Breast epithelium (tissue), 4 donors: ENCODE measurements around the gene SERPINA5. TPM values are rescaled to one million over a fixed set of nuclear protein-coding genes. Genes with fewer than 3 reads are reported as not detected.

Experiments
- DNase-seq, 2 donors: peaks; one replicate each; pipeline ENCODE4 v3.0.0-alpha.2; 2019; ENCODE audit warnings: low spot score in 2 of 2
- H3K27ac ChIP-seq, 2 donors: fragments of 200-600 bp; sonication (generic) in 1 of 2; one replicate each; pipeline ENCODE4 v1.5.1; 2016 to 2019; ENCODE audit warnings: mild to moderate bottlenecking in 1 of 2
- H3K27me3 ChIP-seq, 2 donors: fragments of 200-600 bp; sonication (generic) in 1 of 2; one replicate each; pipeline versions ENCODE4 v1.5.1 to v1.6.0; 2017 to 2019; ENCODE audit warnings: control low read depth in 1 of 2, mild to moderate bottlenecking in 1 of 2
- H3K36me3 ChIP-seq: fragments of 200-600 bp; one replicate; pipeline ENCODE4 v1.5.1; 2019
- H3K4me1 ChIP-seq, 2 donors: fragments of 200-600 bp; sonication (generic); one replicate each; pipeline ENCODE4 v1.5.1; 2016 to 2019; ENCODE audit warnings: control low read depth in 1 of 2
- H3K4me3 ChIP-seq, 3 donors: fragments of 200-600 bp; sonication (generic); 1 replicate in 2 of 3; 2 replicates in 1 of 3; pipeline ENCODE4 v1.5.1; 2016 to 2019; ENCODE audit warnings: mild to moderate bottlenecking in 3 of 3, moderate library complexity in 2 of 3
- H3K9me3 ChIP-seq, 2 donors: fragments of 200-600 bp; sonication (generic) in 1 of 2; one replicate each; pipeline ENCODE4 v1.5.1; 2016 to 2019; ENCODE audit warnings: control low read depth in 1 of 2
- POLR2A ChIP-seq: fragments of 450-650 bp; IDR thresholded peaks from one replicate; pipeline ENCODE4 v1.6.1; 2016; ENCODE audit warnings: antibody characterized with exemption, mild to moderate bottlenecking, moderate library complexity
- POLR2AphosphoS5 ChIP-seq, 3 donors: sonication (generic); formaldehyde crosslinking; IDR thresholded peaks; one replicate each; pipeline ENCODE4 v1.6.1; 2017; ENCODE audit warnings: antibody characterized with exemption in 3 of 3
- intact Hi-C: fragments of 100-400 bp; cut with DNase I; formaldehyde crosslinking; loops from one replicate; pipeline ENCODE4 v1.15.1; 2023; ENCODE audit warnings: low total_unique reads
- total RNA-seq, 3 donors: library from RNA; depleted of rRNA; stranded (reverse); fragments of >200 nt; gene quantifications; one replicate each; pipeline ENCODE4 v1.1.0, GENCODE V29; 2016
- TF ChIP-seq, protein P1 (sequence below), 3 donors: fragments of 450-650 bp; IDR thresholded peaks; one replicate each; pipeline ENCODE4 v1.5.1; 2016 to 2017; ENCODE audit warnings: antibody characterized with exemption in 3 of 3, mild to moderate bottlenecking in 3 of 3, moderate library complexity in 3 of 3

SERPINA5 gene
- total RNA-seq, 3 donors from 2014 or later: 4.3 to 32.9 (median 20.6) TPM

DNA sequence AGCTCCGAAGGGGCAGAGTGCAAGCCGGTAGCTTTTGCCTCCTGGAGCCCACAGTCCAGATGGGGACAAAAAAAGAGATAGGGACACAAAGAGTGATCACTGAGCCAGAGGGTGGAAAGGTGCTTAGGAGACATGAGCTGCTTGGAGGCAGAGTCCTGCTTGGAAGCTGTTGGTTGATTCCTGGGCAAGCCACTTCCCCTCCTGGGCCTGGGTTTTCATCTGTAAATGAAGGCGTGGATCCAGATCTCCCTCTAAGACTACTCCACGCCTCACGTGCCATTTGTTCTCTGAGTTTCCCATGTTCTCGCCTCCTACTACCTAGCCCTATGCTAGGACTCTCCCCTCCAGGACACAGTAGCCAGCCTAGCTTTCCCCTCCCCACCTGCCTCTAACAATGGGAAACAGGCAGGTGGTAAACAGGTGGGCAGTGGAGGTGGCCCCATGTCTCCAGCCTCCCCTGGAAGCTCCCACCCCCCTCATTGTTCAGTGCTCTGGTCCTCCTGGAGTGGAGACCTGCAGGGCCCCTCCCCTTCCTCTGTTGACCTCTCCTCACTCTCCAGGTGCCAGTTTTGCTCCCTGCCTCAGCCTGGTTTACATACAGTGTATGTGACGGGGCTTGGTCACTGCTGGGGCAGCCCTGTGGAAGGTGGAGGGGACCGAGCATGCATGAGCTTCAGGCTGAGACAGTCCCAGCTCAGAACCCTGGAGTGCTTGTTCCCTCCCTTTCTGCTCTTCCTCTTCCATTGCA is 34.8 kb downstream of the SERPINA5 start:
- Histone ChIP-seq H3K9me3 (peaks cover 24 to 26% of the 10 kb centered on the region in 2 donors), H3K27me3 (no peaks in the 10 kb centered on the region), H3K27ac (peak overlapping the region in 1 of 2 donors; percentile 10), H3K36me3 (no peaks in the 10 kb centered on the region), H3K4me1 (no peaks in the 10 kb centered on the region), H3K4me3 (peak overlapping the region in 2 of 3 donors; percentile 49 to 64)
- no peak for DNase-seq
- intact Hi-C loops: no loop called here
- TF ChIP-seq POLR2A: no peak
- TF ChIP-seq, protein P1, sequence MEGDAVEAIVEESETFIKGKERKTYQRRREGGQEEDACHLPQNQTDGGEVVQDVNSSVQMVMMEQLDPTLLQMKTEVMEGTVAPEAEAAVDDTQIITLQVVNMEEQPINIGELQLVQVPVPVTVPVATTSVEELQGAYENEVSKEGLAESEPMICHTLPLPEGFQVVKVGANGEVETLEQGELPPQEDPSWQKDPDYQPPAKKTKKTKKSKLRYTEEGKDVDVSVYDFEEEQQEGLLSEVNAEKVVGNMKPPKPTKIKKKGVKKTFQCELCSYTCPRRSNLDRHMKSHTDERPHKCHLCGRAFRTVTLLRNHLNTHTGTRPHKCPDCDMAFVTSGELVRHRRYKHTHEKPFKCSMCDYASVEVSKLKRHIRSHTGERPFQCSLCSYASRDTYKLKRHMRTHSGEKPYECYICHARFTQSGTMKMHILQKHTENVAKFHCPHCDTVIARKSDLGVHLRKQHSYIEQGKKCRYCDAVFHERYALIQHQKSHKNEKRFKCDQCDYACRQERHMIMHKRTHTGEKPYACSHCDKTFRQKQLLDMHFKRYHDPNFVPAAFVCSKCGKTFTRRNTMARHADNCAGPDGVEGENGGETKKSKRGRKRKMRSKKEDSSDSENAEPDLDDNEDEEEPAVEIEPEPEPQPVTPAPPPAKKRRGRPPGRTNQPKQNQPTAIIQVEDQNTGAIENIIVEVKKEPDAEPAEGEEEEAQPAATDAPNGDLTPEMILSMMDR (IDR thresholded peaks at IDR 0.05): no peak
- no peak for TF ChIP-seq POLR2AphosphoS5 (IDR thresholded peaks at IDR 0.05)

DNA sequence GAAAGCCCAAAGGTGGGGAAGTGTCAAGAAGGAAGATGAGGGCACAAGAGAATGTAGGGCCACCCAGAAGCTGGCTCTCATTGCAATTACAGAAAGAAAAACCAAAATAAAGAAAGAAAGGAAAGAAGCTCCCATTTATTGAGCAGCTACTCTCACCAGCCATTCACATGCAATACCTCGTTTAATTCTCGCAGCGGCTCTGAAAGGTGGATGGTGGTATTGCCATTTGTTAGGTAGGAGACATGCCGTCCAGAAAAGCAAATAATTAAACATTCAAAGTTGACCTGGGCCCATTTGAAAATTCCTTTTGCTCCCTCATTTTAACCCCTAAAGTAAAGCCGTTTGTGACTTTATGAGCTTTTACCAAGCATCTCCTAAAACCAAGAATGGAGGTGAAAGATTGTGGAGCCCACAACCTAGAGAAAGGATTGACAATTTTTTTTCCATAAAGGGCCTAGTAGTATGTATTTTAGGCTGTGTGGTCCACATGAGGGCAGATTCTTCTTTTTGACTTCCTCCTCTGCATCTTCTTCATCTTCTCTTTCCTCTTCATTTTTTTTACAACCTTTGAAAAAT is 36.2 kb downstream of the SERPINA5 start:
- Histone ChIP-seq H3K9me3 (peaks cover 24 to 26% of the 10 kb centered on the region in 2 donors), H3K4me3 (peak overlapping the region in 1 of 3 donors; percentile 64), H3K27ac (no peak overlapping the region), H3K36me3 (no peaks in the 10 kb centered on the region), H3K4me1 (no peaks in the 10 kb centered on the region), H3K27me3 (no peaks in the 10 kb centered on the region)
- intact Hi-C loops: no loop called here
- DNase-seq: no peak
- TF ChIP-seq POLR2AphosphoS5 (IDR thresholded peaks at IDR 0.05) (no peak), POLR2A (no peak)
- TF ChIP-seq, protein P1 (IDR thresholded peaks at IDR 0.05): no peak

DNA sequence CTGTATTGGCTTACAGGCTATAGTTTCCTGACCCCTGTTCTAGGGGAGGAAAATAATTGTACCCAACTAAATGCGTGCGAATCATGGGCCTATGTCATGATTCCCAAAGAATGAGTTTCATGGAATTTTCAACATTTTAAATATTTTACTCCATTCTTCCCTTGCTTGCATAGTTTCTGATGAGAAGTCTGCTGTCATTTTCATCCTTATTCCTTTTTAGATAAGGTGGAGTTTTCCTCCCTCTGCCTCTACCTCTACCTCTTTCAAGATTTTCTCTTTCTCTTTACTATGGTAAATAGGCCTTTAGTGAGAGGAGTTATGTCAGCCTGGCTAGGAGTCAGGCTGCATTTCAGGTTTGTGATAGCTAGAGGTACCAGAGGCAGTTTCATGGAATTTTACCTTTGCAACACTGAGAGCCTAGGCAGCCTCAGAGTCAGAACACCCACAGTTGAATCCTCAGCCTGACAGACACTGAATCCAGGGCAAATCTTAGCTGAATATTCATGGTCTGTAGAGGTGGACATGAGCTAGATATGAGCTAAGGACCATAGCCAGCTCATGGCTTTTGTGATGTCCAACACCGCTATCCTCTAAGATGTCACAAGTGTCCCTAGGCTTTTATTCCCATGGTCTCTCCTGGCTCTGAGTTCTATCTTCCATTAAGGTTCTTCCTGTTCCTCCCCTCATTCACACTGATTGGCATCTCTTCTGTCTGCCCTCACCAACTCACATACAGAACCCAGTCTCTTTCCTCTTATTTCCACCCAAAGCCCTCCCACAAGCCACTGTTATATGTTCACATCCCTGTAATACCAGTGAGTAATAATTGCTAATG is 37.0 kb downstream of the SERPINA5 start:
- H3K36me3 ChIP-seq: no peaks in the 10 kb centered on the region
- no peak for DNase-seq
- intact Hi-C loops: no loop called here

DNA sequence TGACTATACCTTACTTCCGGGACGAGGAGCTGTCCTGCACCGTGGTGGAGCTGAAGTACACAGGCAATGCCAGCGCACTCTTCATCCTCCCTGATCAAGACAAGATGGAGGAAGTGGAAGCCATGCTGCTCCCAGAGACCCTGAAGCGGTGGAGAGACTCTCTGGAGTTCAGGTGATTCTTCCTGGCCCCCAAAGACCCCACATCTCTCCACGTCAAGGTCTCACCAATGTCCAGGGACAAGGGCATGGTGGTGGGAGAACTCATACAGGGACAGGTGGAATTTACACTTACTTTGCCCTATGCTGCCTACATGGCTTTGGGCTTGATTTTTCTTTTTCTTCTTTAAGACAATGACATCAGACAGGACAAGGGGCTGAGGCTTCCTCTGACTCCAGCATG is 38.1 kb downstream of the SERPINA5 start:
- Histone ChIP-seq H3K27me3 (no peaks in the 10 kb centered on the region), H3K27ac (no peak overlapping the region), H3K4me3 (peak overlapping the region in 1 of 3 donors; percentile 64), H3K36me3 (no peaks in the 10 kb centered on the region), H3K4me1 (no peaks in the 10 kb centered on the region), H3K9me3 (peaks cover 24 to 26% of the 10 kb centered on the region in 2 donors)
- no peak for DNase-seq
- intact Hi-C loops: no loop called here
- TF ChIP-seq, protein P1 (IDR thresholded peaks at IDR 0.05): no peak
- TF ChIP-seq POLR2A (no peak), POLR2AphosphoS5 (IDR thresholded peaks at IDR 0.05) (no peak)

More for the DNA sequence above, 37.0 kb downstream of the SERPINA5 start:
- H3K27me3 ChIP-seq: no peaks in the 10 kb centered on the region
- no peak overlapping the region for H3K27ac ChIP-seq
- no peaks in the 10 kb centered on the region for H3K4me1 ChIP-seq
- peaks cover 24 to 26% of the 10 kb centered on the region in 2 donors for H3K9me3 ChIP-seq
- no peak for TF ChIP-seq POLR2A
- TF ChIP-seq, protein P1 (IDR thresholded peaks at IDR 0.05): no peak
- no peak for TF ChIP-seq POLR2AphosphoS5 (IDR thresholded peaks at IDR 0.05)
- H3K4me3 ChIP-seq: peak overlapping the region in 1 of 3 donors; percentile 64
